Eye (tissue), 1 donor: ENCODE measurements around the gene SMIM35.
"Not testable (repeated sequence)": the region's sequence is repeated elsewhere in the genome, so short reads cannot be mapped to it uniquely, and the experiment has no call there.

Experiments used
- DNase-seq: peaks from one replicate; pipeline ENCODE4 v3.0.0-alpha.2; 2015

SMIM35 gene

DNA sequence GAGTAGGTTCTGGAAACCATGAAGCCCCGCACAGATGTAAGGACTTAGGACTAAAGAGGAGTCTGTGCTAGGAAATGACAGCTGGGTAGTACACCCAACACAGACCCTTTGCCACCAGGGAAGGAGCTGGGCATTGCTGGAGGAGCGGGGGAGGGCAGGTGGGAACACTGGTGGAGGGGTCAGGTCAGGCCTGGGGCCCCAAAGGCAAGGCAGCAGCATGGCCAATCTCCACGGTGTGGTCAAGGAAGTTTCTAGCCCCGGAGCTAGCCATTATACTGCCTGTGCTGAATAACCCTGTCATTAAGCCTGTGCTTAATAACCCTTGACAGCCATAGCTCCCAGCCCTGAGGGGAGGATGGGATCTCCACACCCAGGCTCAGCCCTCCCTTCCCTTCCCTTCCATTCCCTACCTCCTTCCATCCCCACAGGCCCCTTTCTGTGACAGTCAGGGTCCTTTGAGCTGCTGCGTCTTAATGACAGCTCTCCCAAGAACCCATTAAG, 7.8 kb downstream of the SMIM35 start:
- DNase-seq: peak; percentile 85

DNA sequence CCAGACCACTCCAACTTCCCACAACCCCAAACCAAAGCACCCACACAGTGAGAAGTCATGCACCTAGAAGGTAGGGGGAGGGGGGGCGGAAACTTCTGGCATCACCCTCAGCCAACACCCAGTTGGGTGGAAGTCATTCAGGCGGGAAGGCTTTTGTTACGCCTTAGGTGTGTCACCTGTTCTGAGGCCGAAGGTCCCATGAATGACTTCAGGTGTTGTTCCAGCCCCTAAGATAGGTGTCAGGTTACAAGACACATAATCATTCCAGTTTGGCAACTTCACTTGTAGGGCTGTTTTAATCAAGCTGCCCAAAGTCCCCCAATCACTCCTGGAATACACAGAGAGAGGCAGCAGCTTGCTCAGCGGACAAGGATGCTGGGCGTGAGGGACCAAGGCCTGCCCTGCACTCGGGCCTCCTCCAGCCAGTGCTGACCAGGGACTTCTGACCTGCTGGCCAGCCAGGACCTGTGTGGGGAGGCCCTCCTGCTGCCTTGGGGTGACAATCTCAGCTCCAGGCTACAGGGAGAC, 9.9 kb downstream of the SMIM35 start, which contains the start of gene TMPRSS4:
Gene TMPRSS4, plus strand, starts transcription at position 325 of the 528 bp plus-strand sequence. CDS start 225 bp downstream, outside the sequence.
- DNase-seq: no peak

DNA sequence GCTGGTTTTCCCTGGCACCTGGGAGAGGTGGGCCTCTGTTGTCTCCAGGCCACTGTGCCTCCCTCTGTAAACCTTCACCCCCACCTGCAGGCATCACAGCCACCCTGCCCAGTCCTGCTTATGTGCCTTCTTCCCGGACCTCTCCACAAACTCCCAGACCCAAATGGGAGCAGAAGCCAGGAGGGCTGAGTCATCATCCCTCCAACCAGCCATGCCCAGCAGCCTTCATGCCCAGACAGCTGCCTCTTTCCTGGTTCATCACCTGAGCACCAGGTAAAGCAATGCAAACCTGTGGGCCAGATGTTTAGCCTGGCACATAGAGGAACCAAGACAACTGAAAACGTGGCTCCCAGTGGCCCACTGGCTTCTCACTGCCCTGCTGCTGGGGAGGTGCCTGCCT, 12.0 kb downstream of the SMIM35 start:
- no peak for DNase-seq

DNA sequence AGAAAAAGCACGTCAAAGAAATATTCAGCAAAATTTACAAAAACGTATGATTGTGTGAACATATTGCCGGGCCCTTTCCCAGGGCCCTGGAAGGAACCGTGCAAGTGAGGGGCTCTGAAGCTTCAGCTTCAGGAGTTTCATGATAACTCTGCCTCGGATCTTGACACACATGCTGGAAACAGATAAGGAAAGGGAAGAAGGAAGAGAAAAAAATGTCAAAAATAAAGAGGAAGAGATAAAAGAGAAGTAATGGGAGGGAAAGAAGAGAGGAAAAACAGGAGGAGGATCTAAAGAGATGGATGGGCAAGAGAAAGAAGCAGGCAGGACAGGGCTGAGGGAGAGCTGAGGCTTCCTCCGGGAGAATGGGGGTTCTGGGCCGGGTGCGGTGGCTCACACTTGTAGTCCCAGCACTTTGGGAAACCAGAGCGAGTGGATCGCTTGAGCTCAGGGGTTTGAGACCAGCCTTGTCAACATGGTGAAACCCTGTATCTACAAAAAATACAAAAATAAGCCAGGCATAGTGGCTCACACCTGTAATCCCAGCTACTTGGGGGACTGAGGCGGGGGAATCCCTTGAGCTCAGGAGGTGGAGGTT, 12.6 kb downstream of the SMIM35 start:
- no peak for DNase-seq

DNA sequence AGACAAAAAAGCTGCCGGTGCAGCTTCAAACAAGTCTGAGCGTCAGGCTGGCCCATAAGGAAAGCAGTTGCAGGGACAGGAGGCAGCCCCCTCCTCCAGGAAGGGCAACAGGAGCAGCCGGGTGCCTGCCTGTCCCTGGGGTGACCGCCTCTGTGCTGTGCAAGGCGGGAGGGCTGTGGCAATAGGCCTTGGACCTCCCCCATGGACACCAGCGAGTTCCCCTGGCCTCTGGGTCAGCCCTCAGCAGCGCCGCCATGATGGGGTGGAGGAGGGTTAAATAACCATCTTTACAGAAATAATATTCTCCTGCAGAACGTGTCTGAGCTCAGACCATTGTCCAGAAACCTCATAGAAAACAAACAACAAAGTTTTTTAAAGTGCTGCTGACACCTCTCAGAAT, 13.2 kb downstream of the SMIM35 start:
- no peak for DNase-seq

DNA sequence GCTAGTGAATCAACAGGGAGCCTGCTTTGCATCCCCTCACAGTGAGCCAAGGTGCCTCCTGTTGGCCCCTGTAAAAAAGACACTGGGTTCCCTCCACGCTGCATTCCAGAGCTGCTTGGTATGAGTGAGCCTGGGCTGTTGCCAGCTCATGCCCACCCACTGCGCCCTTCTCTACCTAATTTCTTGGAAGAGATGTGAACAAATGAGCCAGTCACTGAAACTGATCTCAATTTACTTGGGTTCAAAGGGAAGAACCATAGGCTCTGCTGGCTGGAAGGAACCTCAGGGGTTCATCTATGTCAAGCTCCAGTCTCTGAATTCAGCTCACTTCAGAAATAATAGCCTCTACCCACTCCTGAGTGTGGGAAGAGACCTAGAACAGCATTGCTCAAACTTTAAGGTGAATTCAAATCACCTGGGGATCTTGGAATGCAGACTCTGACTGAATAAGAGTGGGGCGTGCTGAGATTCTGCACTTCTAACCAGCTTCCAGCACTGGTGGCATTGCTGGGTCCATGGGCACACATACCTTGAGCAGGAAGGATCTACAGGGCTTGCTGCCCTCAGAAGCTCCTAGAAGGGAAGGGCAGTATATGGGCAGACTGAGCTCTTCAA, 15.2 kb downstream of the SMIM35 start:
- DNase-seq: no peak

DNA sequence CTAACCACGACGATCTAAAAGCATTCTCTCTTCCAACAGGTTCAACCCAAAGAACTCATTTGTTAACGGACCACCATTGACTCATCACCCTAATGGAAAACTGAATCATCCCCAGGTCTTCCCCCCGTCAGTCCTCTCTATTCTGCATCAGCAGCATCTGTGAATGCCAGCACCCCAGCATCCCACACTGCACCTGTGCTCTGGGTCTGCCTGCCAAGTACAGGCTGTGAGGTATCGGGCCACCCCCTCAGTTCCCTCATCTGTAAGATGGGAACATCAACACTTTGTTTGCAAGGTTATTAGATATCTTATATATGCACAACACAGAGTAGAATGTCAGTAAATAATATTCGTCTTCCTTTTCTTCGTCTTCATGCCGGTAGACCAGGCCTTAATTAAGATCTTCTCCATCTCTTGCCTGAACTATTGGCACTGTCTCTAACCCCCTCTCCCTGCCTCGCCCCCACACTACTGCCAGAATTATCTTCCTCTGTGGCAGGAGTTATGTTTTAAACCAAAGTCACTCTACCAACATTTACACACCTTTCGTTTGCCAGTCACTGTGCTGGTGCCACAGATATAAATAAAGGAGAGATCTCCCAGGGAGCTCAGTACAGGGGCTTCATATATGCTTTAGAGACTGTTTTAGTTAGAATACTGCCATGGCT, 17.7 kb downstream of the SMIM35 start:
- DNase-seq: no peak

DNA sequence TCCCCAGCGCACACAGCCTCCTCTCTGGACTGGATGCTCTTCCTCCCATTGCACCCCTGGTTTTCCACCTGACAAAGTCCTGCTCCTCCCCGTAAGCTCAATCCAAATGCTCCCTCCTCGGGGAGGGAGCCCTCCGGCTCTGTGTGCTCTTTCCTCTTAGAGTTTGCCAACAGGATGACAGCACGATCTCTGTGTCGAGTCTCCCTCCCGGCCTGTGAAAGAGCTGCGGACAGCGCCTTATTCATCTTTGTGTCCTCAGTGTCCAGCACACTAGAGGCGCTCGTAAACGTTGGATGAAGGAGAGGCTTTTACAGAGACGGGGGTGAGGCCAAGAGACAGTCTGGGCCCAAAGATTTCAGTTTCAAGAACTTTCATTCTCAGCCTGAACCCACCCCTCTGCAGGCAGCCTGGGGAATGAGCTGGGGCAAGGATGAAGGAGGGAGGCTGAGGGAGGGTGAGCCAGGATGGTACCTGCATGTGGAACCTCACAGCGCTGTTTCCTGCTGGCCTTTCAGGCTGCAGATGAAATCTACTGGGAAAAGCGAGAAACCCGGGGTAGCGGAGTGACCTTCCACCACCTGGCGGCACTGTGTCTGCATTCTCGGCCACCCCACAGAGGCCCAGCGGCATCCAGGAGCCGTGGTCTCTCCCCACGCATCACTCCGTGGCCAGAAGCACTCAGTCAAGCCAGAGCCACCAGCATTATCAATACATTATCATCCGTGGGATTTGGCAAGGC, 18.4 kb downstream of the SMIM35 start:
- no peak for DNase-seq

DNA sequence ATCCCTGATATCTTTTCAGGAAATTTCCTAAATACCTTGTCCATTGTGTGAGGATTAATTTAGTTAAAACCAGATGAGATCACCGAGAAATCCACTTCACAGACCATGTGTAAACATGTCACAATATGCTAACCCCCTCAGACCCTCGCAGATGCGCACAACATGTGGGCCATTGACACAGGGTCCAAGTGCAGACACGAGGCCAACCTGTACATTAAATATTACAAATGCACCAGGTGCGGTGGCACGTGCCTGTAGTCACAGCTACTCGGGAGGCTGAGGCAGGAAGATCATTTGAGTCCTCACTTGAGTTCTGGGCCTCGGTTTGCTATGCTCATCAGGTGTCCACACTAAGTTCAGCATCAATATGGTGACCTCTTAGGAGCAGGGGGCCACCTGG, 19.8 kb downstream of the SMIM35 start:
- DNase-seq: no peak

DNA sequence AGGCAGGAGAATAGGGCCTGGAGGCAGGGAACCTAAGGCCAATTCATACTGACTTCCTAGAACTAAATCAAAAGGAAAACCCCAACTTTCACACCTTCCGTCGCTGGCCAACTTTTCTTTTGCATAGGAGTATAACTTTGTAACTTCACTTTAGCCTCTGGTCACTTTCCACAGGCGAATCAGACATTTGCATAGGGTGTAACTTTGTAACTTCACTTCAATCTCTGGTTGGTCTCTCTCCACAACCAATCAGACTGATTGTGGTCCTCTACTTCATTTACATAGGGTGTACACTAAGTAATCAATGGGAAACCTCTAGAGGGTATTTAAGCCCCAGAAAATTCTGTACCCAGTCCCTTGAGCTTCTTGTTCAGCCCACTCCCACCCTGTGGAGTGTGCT, 21.4 kb downstream of the SMIM35 start:
- DNase-seq: no peak

DNA sequence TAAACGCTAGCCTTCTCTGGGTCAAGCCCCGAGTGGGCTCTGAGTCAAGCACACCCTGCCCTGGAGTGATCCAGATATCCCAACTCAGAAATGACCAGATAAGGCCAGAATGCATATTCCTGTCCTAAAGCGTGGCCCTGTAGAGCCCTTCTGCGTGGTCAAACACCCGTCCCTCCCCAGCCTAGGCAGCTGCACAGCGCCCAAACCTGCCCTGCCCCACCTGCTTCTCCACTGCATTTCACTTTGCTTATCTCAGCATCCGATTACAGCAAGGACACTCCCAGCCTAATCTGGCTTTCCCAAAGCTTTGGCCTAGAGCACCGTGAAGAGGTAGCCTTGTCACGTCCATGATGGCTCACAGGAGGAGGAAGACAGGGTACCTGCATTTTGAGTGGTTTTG, 21.8 kb downstream of the SMIM35 start:
- no peak for DNase-seq

DNA sequence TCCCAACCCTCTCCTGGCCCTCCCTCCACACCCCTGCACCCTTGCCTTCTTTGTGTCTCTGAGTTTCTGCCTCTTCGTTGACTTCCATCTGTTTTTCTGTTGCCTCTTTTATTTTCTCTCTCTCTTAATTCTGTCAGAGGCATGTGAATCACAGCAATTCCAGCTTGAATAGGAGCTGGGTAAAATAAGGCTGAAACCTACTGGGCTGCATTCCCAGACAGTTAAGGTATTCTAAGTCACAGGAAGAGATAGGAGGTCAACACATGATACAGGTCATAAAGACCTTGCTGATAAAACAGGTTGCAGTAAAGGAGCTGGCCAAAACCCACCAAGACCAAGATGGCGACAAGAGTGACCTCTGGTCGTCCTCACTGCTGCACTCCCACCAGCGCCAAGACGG, 24.1 kb downstream of the SMIM35 start:
- not testable (repeated sequence) for DNase-seq

DNA sequence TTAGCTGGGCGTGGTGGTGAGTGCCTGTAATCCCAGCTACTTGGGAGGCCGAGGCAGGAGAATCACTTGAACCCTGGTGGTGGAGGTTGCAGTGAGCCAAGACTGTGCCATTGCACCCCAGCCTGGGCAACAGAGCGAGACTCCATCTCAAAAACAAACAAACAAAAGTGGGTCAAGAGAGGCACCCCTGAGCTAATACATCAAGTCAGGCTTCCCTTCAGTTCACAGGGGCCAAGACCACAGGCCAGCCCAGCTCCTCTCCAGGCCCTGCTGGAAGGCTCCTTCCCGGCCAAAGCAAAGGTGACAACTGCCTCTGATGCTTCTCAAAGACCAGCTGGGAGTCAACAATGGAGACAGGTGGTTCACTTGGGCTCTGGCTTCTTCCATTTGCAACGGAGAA, 24.6 kb downstream of the SMIM35 start:
- DNase-seq: not testable (repeated sequence)

DNA sequence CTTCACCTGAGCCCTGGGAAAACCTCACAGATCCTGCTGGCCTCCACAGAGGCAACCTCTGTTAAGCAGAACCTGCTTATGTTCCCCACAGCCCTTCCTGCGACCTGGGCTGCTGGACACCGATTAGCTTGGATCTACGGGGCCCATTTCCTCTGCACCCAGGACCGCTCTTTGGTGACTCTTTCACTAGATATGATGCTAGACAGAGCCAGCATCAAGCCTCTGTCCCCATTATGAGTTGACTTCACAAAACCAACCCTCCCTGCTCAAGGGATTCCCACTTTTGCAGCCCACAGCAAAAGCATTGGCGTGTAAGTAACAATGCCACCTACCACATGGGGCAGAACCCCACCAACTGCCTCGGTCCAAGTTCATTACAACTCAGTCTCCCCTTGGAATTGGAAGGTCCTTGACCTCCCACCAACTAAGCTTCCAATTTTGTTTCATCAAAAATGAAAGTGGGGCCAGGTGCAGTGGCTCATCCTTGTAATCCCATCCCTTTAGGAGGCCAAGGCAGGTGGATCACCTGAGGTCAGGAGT, 25.1 kb downstream of the SMIM35 start:
- DNase-seq: no peak

DNA sequence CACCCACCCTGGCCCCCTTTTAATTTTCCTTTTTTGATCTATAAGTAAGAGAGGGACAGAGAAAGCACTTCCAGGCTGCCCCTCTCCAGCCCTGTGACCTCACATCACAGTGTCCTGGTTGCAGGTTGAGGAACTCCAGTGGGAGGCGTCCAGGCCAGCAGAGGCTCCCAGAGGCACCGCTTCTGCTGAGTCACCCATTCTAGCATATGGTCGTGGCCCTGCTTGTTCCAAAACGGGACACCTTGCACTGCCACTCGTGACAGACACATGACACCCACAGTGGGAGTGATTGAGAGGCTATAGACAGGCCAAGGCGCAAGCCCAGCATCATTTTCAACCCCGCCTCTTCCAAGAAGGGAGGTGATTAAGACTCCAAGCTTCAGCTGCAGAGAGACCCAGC, 25.9 kb downstream of the SMIM35 start:
- DNase-seq: no peak

DNA sequence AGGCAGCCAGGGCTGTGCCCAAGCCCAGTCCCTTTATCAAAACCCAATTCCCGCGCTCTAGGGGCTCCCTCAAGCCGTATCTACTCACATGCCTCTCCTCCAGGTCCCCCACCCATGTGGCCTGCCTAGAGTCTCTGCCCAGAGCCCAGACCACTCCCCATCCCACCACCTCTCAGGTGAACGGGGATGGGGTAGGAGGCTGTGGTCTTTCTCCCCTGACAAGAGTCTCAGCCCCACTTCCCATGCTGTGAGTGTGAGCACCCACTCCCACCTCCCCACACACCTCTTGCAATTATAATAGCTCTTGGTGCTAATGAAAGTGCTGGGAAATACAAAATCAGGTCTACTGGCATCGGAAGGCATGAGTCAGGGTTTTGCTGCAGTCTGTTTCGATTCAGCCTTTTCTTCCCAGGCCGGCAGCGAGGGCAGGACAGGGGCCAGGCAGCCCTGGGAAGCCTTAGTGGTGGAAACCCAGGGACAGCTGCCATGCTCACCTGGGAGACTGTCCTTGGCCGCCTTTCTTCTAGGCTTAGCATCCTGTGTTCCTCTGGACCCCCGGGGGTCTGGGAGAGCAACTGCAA, 26.6 kb downstream of the SMIM35 start:
- no peak for DNase-seq

DNA sequence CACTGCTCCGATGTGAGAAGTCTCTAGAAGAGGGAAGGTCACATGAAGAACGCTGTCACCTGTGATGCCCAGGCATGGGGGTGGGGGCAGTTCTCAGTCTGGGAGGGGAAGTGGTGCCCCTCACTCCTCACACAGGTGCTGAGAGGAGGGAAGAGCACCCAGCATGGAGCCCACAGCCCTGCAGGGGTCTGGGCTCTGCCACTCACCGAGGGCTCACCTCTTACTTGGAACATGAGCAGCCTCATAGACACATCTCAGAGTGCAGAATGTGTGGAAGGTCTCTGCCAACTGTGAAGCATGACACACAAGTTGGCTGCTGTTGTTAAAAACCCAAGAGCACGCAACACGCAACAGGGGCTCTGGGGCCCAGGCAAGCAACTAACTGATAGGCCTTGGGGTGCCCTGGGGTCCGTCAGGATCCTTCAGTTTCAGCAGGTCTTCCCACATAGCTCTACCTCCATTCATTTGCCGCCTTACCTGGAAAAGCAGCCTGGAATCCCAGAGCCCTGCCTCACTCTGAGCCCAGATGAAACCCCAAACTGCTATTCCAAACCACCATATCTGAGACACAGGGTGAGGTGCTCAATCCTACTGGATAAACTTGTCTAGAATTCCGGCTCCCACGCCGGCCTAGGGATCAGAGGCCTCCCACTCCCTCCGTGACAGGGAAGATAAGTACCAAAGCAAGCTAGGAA, 27.4 kb downstream of the SMIM35 start:
- DNase-seq: no peak

DNA sequence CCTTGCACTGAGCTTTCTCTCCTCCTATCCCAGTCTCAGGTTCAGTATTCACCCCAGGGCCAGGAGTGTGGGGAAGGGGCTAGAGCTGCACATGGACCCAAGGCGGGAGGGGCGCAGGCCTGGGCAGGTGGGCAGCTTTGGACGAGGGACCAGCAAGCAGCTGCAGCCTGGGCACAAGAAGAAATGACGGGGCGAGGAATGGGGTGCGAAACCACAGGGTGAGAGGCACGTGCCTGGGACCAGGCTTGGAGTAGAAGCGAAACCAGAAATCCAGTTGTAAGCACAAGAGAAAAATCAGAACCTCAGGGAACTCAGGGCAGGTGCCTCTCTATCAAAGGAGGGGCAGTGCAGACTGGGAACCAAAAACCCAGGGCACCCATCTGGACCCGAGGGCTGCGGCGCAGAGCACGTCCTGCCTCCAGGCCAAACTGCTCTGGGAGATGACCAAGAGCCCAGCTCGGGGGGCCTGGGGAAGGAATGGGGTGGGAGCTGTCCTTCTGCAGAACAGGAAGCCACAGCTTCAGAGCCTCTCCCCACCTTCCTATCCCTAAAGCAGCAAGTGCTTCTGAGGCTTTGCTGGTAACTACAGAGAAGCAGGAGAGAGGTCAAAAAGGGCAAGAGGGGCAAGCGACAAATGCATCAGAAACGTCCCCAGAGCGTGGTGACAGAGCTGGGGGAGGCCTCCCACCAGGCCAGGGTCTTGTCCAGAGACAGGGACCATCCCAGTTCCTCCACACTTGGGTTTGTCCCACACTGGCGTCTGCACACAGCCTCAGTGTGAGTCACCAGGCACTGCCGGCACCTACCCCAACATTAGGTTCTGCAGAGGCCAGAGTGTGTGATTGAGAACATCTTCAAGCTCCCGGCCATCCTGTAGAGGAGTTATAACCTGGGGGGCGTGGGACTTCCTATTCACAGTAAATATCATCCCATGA, 28.2 kb downstream of the SMIM35 start:
- no peak for DNase-seq

DNA sequence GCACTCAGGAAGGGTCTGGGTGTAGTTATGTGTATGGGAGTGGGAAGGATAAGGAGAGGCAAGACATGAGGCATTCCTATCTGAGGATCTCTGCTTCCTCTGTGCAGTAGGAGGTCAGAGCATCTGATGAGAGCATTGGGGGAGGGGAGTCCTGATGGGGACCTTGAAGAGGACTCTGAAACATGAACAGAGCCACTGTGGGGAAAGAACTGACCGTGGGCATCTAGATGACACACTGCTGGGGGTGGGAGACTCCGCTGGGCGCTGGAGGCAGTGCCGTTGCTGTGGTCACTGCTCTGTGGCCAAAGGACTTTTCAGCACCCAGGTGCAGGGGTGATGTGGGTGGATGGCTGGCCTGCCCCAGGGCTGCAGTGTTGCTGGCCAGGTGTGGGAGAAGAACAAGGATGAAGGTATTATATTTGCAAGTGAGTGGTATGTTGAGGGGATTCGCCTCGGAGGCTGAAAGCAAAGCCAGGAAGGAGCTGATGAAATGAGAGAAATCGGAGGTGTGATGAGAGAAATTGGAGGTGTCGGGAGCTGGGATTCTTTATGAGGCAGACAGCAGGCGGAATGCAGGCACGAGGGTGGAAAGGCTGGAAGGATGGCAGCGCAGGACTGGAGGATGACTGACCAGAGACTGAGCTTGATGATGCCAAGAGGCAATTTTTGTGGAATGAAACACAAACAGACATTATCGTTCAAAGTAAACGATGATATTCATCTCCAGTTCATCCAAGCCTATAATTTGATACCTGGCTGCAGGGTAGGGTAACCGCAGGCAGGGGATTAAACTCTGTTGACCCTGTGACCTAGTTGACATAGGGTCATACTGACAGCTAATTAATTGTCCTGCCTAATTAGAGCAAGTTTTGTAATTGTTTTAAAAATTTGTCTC, 29.3 kb downstream of the SMIM35 start:
- DNase-seq: no peak

DNA sequence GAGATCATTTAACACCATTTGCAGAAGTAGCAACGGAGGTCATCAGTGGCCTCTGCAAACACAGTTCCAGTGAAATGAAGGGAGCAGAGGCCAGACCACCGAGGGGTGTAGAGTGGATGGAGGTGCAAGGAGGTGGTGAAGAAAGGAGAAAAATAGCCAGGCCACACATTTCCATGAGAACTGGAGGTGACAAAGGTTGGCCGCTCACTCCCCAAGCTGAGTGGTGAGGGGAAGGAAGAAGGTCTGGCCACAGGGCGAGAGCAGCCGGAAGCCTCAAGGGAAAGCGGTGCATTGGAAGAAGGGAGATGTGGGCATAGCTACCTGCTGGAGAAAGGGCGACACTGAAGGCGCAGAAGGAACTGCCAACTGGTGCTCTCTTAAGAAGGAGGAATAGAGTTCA, 30.0 kb downstream of the SMIM35 start:
- DNase-seq: no peak
